Activated CD4-positive, alpha-beta T cell treated with anti-CD3 and anti-CD28 coated beads, Interleukin-2, amount 50 U/mL, for 4 hours (primary cell): ENCODE measurements around the gene MSH6.
A peak's percentile ranks its signal among the peaks of the same experiment; 100 is the strongest.

Source experiments
- DNase-seq, 2 experiments: peaks; one replicate each; pipeline ENCODE4 v3.0.0-alpha.2; 2020

The MSH6 gene

GRCh38 chr2:47782381-47782670 lies 619 bp upstream of the MSH6 start:
- DNase-seq, result no peak

GRCh38 chr2:47783486-47784351 lies 774 bp downstream of the MSH6 start:
- DNase-seq, result peak; percentile 54 to 59

- no peak for DNase-seq
These were observed 1.5 kb downstream of the MSH6 start for GRCh38 chr2:47784352-47784851.

- no peak for DNase-seq
These were observed 3.0 kb downstream of the MSH6 start for GRCh38 chr2:47785986-47786385.

GRCh38 chr2:47796090-47796697 lies 13.2 kb downstream of the MSH6 start:
- no peak for DNase-seq

GRCh38 chr2:47798631-47799030 lies 15.7 kb downstream of the MSH6 start:
- no peak for DNase-seq

GRCh38 chr2:47799031-47799609 lies 16.2 kb downstream of the MSH6 start:
- no peak for DNase-seq

GRCh38 chr2:47801118-47801517 lies 18.2 kb downstream of the MSH6 start:
- DNase-seq, result no peak

GRCh38 chr2:47803363-47803762 lies 20.4 kb downstream of the MSH6 start:
- no peak for DNase-seq

- no peak for DNase-seq
These were observed 20.8 kb downstream of the MSH6 start for GRCh38 chr2:47803770-47804169.

GRCh38 chr2:47805850-47806249 lies 22.9 kb downstream of the MSH6 start:
- DNase-seq, result no peak

- DNase-seq, result no peak
These were observed 25.7 kb downstream of the MSH6 start for GRCh38 chr2:47808614-47809013.

GRCh38 chr2:47809903-47810302 lies 27.0 kb downstream of the MSH6 start:
- no peak for DNase-seq

- DNase-seq, result no peak
These were observed 27.9 kb downstream of the MSH6 start for GRCh38 chr2:47810850-47811249.

- no peak for DNase-seq
These were observed 28.7 kb downstream of the MSH6 start for GRCh38 chr2:47811668-47812067.

- DNase-seq, result no peak
These were observed 32.8 kb downstream of the MSH6 start for GRCh38 chr2:47815764-47816163.

- no peak for DNase-seq
These were observed 35.8 kb downstream of the MSH6 start for GRCh38 chr2:47818777-47819176.

GRCh38 chr2:47819834-47820233 lies 36.9 kb downstream of the MSH6 start:
- DNase-seq, result no peak

GRCh38 chr2:47822518-47822917 lies 39.6 kb downstream of the MSH6 start:
- no peak for DNase-seq

- DNase-seq, result no peak
These were observed 50.6 kb downstream of the MSH6 start for GRCh38 chr2:47833516-47833968.

- no peak for DNase-seq
These were observed 55.3 kb downstream of the MSH6 start for GRCh38 chr2:47838249-47838648.

- no peak for DNase-seq
These were observed 55.7 kb downstream of the MSH6 start for GRCh38 chr2:47838686-47839085.

GRCh38 chr2:47842846-47843245 lies 59.9 kb downstream of the MSH6 start:
- DNase-seq, result no peak

- DNase-seq, result no peak
These were observed 60.5 kb downstream of the MSH6 start for GRCh38 chr2:47843407-47843806.
